ENCODE measurements around the gene SLC25A41.

DNA sequence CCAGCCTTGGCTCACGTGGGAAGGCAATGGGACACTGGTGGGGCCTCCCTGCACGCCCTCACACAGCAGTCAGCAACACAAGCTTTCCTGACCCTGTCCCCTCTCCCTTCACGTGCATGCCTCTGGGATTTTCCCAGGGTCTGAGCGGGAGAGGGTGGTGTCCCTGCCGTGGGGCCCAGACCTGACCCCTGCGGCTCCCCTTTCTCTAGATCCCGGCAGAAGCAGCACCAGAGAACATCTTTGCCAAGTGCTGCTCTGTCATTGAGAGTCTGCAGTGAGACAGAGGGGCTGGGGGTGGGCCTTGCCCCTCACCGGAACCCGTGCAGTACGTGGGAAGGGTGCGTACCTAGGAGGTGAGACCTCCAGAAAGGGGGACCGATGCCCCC lies 21.5 kb downstream of the SLC25A41 start:
- TF ChIP-seq CTCF (IDR thresholded peaks at IDR 0.05) (no peak), POLR2AphosphoS5 (IDR thresholded peaks at IDR 0.05) (no peak)

All from prostate gland (tissue), 2 donors.